Smooth muscle cell (in vitro differentiated cells): ENCODE results near the gene COLEC12. TPM values are rescaled to one million over a fixed set of nuclear protein-coding genes. Genes with fewer than 3 reads are reported as not detected.

Experiments
- DNase-seq: peaks from one replicate; lab custom pipeline; 2025; ENCODE audit not compliant: unreplicated experiment; lab: John Stamatoyannopoulos, UW
- H2AFZ ChIP-seq: fragments of 200-600 bp; sonication (generic); 2 replicates; pipeline ENCODE4 v1.6.0; 2016; ENCODE audit warnings: antibody characterized with exemption, low read depth, mild to moderate bottlenecking
- H3F3A ChIP-seq: fragments of 200-600 bp; sonication (generic); 2 replicates; pipeline ENCODE4 v1.6.0; 2017; ENCODE audit warnings: antibody characterized with exemption, low read depth
- H3K27ac ChIP-seq: fragments of 200-600 bp; sonication (generic); 2 replicates; pipeline ENCODE4 v1.5.1; 2016; ENCODE audit warnings: low read depth, mild to moderate bottlenecking
- H3K27me3 ChIP-seq: fragments of 200-600 bp; sonication (generic); 2 replicates; pipeline ENCODE4 v1.6.1; 2016; ENCODE audit warnings: low read depth, mild to moderate bottlenecking
- H3K36me3 ChIP-seq: fragments of 200-600 bp; sonication (generic); 2 replicates; pipeline ENCODE4 v1.5.1; 2016; ENCODE audit warnings: low read depth
- H3K4me1 ChIP-seq: fragments of 200-600 bp; sonication (generic); 2 replicates; pipeline ENCODE4 v1.5.1; 2016; ENCODE audit warnings: low read depth
- H3K4me2 ChIP-seq: fragments of 200-600 bp; sonication (generic); 2 replicates; pipeline ENCODE4 v1.6.0; 2016; ENCODE audit warnings: mild to moderate bottlenecking
- H3K4me3 ChIP-seq: fragments of 200-600 bp; sonication (generic); 2 replicates; pipeline ENCODE4 v1.5.1; 2016; ENCODE audit warnings: mild to moderate bottlenecking
- H3K79me2 ChIP-seq: fragments of 200-600 bp; sonication (generic); 2 replicates; pipeline ENCODE4 v1.6.0; 2016; ENCODE audit warnings: low read depth, mild to moderate bottlenecking
- H3K9ac ChIP-seq: fragments of 200-600 bp; sonication (generic); 2 replicates; pipeline ENCODE4 v1.6.0; 2016; ENCODE audit warnings: low read depth
- H3K9me3 ChIP-seq: fragments of 200-600 bp; sonication (generic); replicated peaks from 2 replicates; pipeline ENCODE4 v1.5.1; 2016; ENCODE audit warnings: low read depth
- H4K20me1 ChIP-seq: fragments of 200-600 bp; sonication (generic); 2 replicates; pipeline ENCODE4 v1.6.0; 2016; ENCODE audit warnings: low read depth
- CTCF ChIP-seq: fragments of 200-600 bp; sonication (generic); IDR thresholded peaks from 2 replicates; pipeline ENCODE4 v1.5.1; 2017; ENCODE audit warnings: borderline replicate concordance, mild to moderate bottlenecking, antibody characterized with exemption; ENCODE audit not compliant: insufficient read depth, poor library complexity, severe bottlenecking
- WGBS: methylation state at CpG from one replicate; pipeline ENCODE4 v1.1.7; 2016; ENCODE audit warnings: low lambda C conversion rate; 5-methylcytosine and 5-hydroxymethylcytosine counted together
- polyA plus RNA-seq: library from polyadenylated mRNA; unstranded; fragments of >200 nt; fragmentation: Nextera tagmentation; extraction: Ambion mirVana; gene quantifications from 2 replicates; pipeline ENCODE4 v1.2.1, GENCODE V29; 2016
- total RNA-seq: library from RNA; depleted of rRNA; stranded (reverse); fragments of >200 nt; gene quantifications from 2 replicates; pipeline ENCODE4 v1.2.3, GENCODE V29; 2014

Gene COLEC12
- total and polyA plus RNA-seq, 2 experiments from 2014 or later = 10.8 to 13.7 TPM

- H3K27ac ChIP-seq = no peak overlapping the region
- H3F3A ChIP-seq = peaks cover 11% of the 10 kb centered on the region
- no peak overlapping the region for H3K4me3 ChIP-seq
- no peaks in the 10 kb centered on the region for H3K79me2 ChIP-seq
- no peak overlapping the region for H2AFZ ChIP-seq
- 90% methylated on average over 6 of the region's 6 CpGs for WGBS
- no peaks in the 10 kb centered on the region for H3K9me3 ChIP-seq
- peaks cover 22% of the 10 kb centered on the region for H3K4me1 ChIP-seq
- no peaks in the 10 kb centered on the region for H3K36me3 ChIP-seq
- no peak for DNase-seq
- no peak for TF ChIP-seq CTCF
- no peak overlapping the region for H3K4me2 ChIP-seq
- H4K20me1 ChIP-seq = no peaks in the 10 kb centered on the region
- no peak overlapping the region for H3K9ac ChIP-seq
- H3K27me3 ChIP-seq = no peaks in the 10 kb centered on the region
Measured at GRCh38 chr18:365651-366050, 134.8 kb downstream of the COLEC12 start.

- Histone ChIP-seq H3K9ac (no peak overlapping the region), H3K4me3 (no peak overlapping the region), H3K79me2 (no peaks in the 10 kb centered on the region), H3K9me3 (no peaks in the 10 kb centered on the region), H4K20me1 (no peaks in the 10 kb centered on the region), H3K4me2 (peak overlapping the region; percentile 79), H3F3A (peaks cover 11% of the 10 kb centered on the region), H3K4me1 (peaks cover 22% of the 10 kb centered on the region), H3K36me3 (no peaks in the 10 kb centered on the region), H2AFZ (no peak overlapping the region), H3K27ac (no peak overlapping the region), H3K27me3 (no peaks in the 10 kb centered on the region)
- 63% methylated on average over 2 of the region's 2 CpGs for WGBS
- no peak for TF ChIP-seq CTCF
- DNase-seq = no peak
Measured at GRCh38 chr18:364256-364826, 136.2 kb downstream of the COLEC12 start.

GRCh38 chr18:363301-364085, 137.0 kb downstream of the COLEC12 start:
- Histone ChIP-seq H3F3A (peaks cover 11% of the 10 kb centered on the region), H3K9me3 (no peaks in the 10 kb centered on the region), H3K79me2 (no peaks in the 10 kb centered on the region), H4K20me1 (no peaks in the 10 kb centered on the region), H3K4me1 (peaks cover 22% of the 10 kb centered on the region), H3K9ac (peak overlapping the region; percentile 83), H3K36me3 (no peaks in the 10 kb centered on the region), H3K4me3 (no peak overlapping the region), H2AFZ (no peak overlapping the region), H3K27me3 (no peaks in the 10 kb centered on the region), H3K27ac (peak overlapping the region; percentile 96), H3K4me2 (peak overlapping the region; percentile 79)
- TF ChIP-seq CTCF = no peak
- no peak for DNase-seq
- 40% methylated on average over 11 of the region's 11 CpGs for WGBS
